ENCODE data around the gene MGAT5B.
"Not testable (repeated sequence)": the region's sequence is repeated elsewhere in the genome, so short reads cannot be mapped to it uniquely, and the experiment has no call there.

The MGAT5B gene

DNA sequence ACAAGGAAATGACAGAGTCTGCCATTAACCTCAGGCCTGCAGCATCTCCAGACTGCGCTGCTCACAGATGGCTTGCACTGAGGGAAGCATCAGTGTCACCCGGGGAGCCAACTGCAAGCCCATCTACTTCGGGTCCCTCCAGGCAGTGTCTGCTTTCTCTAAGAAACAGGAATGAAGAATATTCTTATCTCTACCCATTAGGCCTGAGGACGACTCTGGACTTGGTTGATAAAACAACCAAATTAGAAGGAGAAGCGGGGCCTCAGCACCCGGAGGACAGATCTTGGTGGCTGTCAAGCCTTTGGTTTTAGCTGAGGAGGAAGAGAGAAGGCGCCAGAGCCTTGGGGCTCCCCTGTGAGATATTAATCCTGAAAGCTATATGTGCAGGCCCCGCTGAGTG lies 19.5 kb upstream of the MGAT5B start:
- DNase-seq = no peak

DNA sequence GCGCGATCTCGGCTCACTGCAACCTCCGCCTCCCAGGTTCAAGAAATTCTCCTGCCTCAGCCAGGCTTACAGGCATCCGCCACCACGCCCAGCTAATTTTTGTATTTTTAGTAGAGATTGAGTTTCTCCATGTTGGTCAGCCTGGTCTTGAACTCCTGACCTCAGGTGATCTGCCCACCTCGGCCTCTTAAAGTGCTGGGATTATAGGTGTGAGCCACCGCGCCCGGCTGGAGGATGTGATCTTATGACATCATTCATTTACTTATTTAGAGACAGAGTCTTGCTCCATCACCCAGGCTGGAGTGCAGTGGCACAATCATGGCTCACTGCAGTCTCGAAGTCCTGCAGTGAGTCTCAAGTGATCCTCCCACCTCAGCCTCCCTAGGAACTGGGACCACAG lies 19.0 kb upstream of the MGAT5B start:
- DNase-seq = not testable (repeated sequence)

DNA sequence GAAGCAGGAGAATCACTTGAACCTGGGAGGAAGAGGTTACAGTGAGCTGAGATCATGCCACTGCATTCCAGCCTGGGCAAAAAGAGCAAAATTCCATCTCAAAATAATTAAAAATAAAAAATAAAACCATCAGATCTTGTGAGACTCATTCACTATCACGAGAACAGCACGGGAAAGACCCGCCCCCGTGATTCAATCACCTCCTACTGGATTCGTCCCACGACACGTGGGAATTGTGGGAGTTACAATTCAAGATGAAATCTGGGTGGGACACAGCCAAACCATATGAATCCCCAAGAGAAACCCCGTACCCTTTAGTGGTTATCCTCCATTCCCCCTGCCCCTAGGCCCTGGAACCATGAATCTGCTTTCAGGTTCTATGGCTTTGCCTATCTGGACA lies 15.4 kb upstream of the MGAT5B start:
- DNase-seq = no peak

DNA sequence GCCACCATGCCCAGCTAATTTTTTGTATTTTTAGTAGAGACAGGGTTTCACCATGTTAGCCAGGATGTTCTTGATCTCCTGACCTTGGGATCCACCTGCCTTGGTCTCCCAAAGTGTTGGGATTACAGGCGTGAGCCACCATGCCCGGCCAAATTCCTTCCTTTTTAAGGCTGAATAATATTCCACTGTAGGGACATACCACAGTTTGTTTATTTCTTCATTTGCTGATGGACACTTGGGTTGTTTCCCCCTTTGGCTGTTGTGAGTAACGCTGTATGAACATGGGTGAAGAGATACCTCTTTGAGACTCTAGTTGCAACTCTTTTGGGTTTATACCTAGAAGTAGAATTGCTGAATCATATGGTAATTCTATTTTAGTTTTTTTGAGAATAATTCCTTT lies 13.1 kb upstream of the MGAT5B start:
- no peak for DNase-seq

DNA sequence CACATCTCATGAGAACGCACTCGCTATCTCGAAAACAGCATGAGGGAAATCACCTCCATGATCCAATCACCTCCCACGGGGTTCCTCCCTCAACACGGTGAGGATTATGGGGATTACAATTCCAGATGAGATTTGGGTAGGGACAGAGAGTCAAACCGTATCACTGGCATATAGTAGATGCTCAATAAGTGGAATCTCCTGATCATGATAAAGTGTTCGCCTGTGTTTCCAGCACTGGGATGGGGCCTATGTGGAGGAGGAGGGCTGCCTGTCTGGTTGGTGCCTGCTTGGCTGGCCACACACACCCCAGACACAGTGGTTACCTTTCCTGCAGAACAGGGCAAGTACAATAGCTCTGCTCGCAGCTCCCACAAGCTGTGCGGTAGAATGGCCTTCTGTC lies 6.1 kb upstream of the MGAT5B start:
- DNase-seq = no peak

DNA sequence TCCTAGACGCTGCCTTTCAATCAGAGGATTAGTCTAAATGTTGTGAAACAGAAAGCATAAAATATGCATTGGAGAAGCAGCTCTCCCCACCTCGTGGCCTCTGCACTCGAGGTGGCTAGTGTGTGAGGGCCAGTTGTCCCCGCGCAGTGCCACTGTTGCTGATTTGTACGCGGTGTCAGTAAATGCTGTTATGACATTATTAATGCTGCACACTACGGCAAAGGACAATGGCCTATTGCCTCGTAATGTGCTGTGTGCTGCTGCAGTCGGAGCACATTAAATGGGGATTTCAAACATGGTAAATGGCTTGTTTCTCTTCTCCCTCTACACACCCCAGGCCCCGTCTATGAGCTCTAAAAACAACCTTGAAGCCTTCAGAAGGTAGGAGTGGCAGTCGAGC lies 5.7 kb upstream of the MGAT5B start:
- DNase-seq = no peak

DNA sequence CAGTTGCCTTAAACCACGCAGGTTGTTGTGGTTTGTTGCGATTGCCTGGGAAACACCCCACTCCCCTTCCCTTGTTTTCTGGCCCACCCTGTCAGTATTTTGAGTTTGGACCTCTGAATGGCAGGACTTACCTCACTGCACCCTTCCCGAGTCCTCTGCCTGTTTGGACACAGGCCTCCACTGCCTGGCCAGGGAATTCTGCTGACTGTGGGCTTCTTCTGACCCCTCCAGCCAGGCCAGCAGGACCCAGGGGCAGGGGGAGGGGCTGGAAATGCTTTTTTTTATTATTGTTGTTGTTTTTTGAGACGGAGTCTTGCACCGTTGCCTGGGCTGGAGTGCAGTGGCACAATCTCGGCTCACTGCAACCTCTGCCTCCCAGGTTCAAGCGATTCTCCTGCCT lies 4.2 kb upstream of the MGAT5B start:
- no peak for DNase-seq

DNA sequence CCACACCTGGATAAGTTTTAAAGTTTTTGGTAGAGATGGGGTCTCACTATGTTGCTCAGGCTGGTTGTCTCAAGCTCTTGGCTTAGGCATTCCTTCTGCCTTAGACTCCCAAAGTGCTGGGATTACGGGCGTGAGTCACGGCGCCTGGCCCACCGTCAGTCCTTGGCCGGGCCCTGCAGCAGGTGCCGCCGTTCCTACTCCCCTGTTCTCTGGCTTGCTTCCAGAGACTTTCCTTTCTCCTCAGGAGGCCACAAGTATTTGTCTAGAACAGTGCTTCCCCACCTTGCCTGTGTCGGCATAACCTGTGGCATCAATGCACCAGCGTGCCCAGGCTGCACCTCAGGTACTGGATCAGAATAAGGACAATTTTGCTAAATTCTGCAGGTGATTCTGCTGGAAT lies 3.0 kb upstream of the MGAT5B start:
- DNase-seq = no peak

DNA sequence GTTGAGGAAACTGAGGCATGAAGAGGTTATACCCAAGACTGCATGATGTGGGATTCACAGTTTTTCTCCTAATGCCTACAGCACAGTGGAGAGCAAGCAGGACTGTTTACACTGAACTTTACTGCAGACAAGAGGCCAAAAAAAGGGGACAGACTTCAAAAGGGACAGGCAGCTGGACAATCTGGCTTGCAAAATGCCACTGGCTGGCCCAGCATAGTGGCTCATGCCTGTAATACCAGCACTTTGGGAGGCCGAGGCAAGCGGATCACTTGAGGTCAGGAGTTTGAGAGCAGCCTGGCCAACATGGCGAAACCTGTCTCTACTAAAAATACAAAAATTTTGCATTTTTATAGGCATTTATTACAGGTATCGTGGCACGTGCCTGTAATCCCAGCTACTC lies 2.0 kb upstream of the MGAT5B start:
- no peak for DNase-seq

DNA sequence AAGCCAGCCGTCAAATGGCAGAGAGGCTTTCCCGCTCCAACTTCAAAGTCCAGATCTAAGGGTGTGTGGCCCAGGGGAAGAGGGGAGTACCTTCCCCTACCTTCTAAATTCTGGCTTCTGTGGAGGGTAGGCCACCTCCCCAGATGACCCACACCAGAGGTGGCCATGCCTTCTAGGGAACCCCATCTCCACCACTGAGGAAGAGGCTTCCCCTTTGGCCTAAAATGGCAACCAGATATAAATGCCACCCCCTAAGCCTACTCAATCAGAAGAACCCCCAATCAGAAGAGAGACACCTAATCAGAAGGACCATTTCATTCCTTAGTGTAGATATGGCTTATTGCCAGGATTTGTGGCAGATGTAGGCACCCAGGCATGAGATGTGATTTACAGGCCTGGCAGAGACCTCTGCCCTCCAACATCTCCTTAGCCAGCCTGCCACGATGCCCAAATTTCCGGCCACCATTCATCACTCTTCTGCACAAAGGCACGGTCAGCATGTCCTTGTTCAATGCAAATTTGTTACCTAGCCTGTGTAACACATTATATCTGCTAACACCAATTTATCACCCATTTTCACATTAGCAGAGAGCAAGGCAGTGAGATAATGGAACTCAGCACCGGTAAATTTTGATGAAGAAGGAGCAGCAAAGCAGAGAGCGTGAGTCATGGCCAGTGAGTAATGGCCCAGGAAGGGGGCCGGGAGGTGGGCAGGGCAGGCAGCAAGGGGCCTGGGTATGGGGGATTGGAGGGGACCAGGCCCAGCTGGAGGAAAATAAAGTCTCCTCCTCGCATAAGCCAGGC lies 1.2 kb upstream of the MGAT5B start:
- DNase-seq = no peak

DNA sequence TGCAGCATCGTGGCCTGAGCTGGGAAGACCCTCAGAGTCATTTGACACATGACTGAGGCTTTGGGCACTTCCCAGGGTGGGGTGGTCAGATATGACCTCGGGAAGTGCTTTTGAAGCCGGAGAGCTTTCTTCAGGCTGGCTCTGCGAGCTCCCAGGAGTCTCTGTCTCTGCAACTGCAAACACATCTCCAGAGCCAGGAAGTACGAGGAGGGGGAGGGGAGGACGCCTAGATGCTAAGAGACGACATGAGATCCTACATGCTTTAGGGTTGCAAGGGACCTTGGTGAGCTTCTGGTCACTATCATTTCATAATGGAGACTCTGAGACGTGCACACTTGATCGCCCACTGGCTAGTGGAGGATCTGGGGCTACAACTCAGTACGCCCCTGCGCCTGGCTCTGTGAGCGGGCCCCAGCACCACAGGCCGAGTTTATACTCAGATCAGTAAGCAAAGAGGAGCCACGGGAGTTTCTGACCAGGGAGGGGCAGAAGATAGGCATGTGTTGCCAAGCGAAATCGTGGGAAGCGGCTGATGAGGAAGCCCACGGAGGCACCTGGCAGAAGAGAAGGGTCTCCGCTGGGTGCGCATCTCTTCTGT lies 527 bp upstream of the MGAT5B start:
- DNase-seq = no peak

DNA sequence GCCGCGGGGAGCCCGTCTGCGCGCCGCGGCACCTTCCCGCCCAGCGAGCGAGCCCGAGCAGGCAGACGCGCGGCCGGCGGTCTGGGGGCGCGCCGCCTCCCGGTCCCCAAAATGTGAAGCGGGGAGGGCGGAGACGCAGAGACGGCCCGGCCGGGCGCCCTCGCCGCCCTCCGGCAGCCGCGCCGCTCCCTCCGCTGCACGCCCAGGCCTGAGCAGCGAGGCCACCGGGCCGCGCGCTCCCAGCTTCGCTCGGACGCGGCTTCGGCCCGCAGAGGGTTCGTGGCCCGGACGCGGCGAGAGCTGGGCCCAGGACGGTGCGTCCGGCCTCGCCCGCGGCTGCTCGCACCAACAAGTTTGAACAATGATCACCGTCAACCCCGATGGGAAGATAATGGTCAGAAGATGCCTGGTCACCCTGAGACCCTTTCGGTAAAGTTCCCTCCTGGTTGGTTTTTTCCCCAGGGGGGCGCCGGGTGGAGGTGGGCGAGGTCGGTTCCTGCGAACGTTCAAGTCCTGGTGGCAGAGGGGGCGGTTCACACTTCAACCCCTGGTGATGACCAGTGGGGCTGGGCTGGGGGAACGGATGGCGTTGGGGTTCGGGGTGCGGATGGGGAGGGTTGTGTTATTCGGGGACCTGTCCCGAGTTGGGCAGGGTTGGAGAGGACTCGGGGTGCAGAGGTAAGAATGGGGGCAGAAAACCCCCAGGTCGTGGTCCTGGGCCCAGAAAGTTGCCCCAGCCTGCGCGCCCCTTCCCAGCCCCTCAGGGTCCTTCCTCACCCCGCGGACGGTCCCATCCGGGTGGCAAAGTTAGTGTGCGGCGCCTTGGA lies 678 bp downstream of the MGAT5B start:
- no peak for DNase-seq

DNA sequence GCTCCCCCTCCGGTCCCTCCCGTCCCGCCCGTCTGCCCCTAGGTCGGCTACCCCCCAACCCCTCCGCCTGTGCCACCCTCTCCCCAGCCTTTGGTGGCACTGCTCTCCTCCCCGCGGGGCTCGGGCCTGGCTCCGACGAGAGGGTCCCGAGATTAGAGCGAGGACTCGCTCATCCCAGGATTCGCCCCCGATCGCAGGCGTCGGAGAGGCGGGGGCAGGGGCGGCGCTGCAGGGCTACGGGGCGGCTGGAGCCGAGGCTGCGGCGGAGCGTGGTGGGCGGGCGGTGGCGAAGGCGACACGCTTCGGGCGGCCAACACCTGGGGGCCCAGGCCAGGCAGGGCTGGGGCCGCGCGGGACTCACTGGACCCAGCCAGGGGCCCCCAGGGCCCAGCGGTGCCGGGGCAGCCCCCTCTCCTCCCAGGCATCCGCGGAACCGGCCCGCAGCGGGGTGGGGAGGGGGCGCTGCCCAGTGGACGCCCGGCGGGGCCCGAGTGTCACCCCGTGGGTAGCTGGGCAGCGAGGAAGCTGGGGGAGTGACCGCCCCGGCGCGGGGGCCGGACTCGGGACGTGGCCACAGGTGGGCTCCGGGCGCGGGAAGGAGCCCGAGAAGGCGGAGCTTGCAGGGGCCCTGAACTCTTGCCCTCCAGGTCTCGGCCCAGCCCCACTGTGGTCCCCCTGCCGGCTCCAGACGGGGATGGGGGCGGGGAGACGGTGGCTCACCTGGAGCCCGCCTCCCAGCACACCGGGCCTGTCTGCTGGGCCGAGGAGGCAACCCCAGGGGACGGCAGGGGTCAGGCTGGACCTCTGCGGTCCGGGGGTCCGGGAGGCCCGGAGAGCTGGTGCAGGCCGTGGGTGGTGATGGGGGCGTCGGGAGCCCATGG lies 1.5 kb downstream of the MGAT5B start:
- no peak for DNase-seq

DNA sequence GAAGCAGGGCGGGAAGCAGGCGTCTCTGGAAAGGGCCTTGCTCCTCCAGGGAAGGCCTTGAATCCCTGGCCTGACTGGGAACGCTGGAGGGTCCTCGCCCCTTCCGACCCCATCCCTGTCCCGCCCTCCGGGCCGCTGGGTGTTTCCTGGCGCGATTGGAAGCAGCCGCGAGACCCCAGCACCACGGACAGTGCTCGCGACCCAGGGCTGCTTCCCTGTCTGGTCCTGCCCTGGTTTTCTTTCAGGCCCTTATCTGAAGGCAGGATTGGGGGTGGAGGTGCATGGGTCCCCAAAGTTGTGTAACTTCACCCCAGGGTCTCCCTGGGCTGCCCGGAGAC lies 2.1 kb downstream of the MGAT5B start:
- no peak for DNase-seq

DNA sequence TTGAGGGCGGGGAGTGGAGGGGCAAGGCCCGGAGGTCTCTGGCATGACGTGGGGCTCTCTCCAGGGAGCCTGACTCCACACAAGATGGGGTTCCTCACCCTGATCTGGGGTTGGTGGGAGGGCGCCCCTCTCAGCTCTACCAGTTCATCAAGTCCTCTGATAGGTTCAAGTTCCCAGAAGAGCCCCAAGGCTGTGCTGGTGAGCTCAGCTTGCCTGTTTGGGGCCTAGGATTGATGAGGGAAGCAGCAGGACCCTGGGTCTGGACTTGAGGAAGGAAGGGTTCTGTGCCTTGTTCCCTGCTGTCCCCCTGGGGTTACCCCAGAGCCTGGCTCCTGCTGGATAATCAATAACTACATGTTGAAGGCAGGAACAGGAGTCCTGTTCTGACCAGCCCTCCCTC lies 3.5 kb downstream of the MGAT5B start:
- DNase-seq = no peak

DNA sequence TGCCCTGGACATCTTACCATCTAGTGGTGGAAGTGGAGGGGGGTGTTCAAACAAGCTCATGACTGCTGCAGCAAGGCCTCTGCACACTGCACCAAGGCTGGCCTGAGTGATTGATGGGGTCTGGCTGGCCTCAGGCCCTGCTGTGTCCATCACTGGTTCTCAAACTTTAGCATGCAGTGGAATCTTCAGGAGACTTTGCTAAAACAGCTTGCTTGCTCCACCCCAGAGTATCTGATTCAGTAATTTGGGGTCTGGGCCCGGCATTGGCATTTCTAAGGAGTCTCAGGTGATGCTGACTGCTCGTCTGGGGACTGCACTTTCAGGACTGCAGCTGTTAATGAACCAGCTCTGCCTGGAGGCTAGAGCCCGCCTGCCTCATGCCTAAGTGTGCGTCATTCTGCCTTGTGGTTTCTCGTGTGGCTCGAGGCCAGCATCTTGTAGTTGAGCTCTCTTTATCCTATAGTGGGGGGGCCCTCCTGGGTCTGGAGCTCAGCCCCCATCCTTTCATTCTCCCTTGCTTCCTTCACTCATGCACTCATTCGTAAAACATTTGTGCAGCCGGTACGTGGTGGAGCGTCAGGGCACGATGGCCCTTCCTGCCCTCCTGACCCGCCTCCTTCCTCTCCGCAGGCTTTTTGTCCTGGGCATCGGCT lies 4.1 kb downstream of the MGAT5B start:
- DNase-seq = no peak

DNA sequence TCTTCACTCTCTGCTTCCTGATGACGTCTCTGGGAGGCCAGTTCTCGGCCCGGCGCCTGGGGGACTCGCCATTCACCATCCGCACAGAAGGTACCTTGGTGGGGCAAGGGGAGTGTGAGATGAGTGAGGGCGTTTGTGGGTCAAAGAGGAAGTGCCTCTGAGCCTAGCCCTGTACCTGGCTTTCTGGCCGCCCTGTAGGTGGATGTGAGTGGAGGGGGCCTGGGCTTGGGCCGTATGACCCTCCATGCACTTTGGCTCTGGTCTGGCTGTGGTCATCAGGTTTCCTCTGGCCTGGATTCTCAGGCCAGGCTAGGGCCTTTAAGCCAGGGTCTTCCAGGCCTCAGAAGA lies 4.6 kb downstream of the MGAT5B start:
- no peak for DNase-seq

DNA sequence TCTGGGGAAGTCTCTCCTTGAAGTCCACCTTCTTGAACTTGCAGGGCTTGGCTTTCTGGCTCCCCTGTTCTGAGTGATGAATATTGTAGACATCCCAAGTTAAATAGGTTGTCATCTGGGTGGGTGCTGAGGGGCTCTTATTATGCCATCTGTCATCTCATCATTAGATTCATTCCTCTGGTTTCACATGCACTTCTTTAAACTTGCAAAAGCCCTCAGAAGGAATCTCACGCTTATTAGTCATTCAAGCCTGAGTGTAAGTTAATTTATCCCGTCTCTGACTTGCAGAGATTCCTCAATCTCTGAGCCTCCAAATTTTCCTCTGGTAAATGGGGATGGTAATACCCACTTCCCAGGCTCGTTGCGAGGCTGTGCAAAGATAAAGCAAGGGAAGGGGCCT lies 5.7 kb downstream of the MGAT5B start:
- DNase-seq = no peak

DNA sequence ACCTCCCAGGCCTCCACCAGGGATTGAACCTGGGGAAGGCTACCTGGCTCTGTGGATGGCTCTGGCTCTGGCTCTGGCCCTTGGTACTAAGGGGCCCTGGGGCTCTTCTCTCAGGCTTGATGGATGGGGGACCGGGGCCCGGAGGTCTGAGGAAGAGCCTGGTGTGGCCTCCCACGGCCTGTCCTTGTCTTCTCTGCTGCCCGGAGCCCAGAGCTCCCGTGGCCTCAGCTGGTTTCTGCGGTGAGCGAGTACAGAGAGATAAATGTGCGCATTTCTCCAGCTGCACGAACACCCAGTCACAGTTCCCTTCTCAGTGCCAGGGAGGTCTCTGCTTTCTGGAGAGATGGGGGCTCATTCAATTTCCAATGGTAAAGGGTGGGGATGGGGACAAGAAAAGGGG lies 9.2 kb downstream of the MGAT5B start:
- no peak for DNase-seq

DNA sequence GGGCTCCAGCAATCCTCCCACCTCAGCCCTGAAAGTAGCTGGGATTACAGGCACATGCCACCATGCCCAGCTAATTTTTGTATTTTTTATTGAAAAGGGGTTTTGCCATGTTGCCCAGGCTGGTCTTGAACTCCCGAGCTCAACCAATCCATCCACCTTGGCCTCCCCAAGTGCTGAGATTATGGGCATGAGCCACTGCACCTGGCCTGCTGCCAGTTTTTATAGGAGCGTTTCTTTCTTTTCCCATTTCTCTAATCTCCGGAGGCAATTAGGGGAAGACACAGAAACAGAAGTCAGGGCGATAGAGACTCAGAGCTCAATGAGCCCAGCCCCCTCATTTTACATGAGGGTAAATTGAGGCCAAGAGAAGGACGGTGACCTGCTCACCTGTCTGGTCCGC lies 10.4 kb downstream of the MGAT5B start:
- DNase-seq = no peak

DNA sequence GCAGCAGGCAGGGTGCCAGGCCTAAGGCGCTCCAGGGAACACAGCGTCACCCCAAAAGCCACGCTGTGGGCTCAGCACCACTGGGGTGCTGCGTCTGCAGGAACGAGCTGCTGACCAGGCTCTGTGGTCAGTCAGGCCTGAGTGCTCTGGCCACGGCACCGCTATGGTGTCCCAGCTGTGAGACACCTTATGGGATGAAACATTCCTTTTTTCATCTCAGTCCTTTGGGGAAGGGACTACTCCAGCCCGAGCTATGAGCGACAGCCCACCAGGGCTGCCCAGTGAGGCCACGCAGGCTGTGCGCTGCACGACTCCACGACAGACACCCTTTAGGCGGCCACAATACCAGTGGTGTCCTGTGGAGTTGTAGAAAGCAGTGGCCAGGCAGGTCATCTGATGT lies 11.1 kb downstream of the MGAT5B start:
- no peak for DNase-seq

DNA sequence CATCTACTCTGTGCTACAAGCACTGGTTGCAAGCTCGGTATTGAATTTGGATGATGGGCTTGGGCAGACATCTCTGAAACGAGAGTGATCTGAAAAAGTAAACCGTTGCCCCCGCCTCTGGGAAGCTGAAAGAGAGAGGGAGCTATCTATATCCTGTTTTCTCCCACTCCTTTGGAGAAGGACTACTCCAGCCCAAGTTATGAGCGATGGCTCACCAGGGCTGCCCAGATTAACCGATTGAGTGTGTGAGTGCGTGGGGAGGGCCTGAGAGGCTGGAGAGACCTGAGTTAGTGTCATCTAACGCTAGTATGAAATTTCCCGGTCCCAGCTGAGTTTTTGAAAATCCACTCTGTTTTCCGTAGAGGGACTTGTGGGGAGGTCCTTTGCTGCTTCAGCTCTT lies 11.5 kb downstream of the MGAT5B start:
- no peak for DNase-seq

DNA sequence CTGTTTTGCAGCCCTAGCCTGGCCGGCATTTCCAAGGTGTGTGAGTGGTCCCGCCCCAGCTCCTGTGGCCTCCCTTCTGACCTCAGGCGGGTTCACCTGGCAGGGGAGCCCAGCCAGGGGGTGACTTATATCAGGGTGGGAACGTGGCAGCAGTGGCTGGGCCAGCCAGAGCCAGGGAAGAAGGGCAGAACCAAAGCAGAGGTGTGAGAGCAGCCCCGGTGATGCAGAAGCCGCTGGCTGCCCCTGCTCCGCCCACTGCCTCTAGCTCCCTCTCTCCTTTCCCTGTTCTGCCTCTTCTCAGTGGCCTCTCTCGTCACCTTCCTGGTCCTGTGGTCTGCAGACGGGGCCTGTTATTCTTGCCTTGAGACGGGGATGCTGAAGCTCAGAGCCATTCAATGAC lies 12.1 kb downstream of the MGAT5B start:
- no peak for DNase-seq
